NK-92 treated with Interleukin-12 subunit alpha and Interleukin-12 subunit beta, amount 100 ng/mL, for 24 hours (cell line): ENCODE results near the gene HPSE2.
"Not testable (repeated sequence)": the region's sequence is repeated elsewhere in the genome, so short reads cannot be mapped to it uniquely, and the experiment has no call there.

Experiments used
- DNase-seq: peaks from one replicate; lab custom pipeline; 2025; lab: John Stamatoyannopoulos, UW

Gene HPSE2

DNA sequence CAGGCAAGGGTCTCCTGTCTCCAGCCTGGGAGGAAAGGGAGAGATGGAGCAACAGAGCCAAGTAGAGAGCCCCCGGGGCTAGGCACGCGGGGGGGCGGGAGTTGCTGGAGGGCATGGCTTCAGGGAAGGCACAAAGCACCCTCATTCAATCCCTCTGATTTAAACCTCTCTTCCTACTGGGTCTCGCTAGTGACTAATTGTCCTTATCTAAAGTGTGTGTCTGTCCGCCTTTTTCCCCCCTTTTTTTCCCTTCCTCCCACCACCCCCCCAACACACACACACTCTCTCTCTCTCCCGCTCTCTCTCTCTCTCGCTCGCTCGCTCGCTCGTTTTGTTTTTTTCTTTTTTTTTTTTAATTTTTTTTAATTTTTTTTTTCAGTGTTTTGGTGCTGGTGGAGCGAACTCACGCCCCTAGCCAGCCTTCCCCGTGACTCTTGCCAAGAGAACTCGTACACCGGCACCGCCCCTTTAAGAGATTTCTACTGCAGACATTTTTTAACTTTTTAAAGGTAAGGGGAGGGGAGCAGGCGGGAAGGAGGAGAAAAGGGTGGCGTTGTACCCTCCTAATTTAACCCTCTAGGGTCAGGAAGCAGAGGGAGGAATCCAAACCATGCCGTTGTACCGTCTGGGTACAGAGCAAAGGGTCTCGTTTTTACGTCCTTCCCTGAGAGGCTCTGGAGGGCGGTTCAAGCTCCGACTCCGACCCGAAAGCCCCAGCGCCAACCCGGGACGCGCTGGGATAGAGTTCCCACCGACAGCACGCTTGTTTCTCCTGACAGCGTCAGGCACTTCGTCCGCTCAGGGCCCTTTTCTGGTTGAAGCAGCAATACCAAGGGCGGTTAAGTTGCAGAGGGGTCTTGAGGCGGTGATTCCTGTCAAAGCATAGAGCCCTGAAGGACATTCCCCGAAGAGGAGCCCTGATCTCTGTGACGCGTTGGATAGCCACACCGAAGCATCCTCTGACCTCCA is at the start of gene HPSE2:
HPSE2 (minus strand) TSS at position 195 of the 969 bp plus-strand sequence.
- DNase-seq = no peak

DNA sequence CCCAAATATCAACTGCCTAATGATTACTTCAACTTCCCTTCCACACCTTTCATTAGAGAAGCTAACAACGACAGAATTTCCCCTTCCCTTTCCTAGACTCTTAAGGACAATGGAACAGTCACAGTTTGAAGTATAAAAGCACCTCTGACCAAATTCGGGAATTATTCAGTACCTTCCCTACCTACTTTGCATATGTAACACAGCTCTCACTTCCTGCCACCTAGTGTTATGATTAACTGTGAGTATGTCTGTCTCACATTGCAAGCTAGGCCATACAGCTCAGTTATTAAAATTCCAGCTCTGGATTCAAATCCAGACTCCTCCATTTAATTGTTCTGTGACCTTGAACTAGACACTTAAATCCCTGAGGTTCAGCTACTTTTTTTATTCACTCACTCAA is 44.8 kb upstream of the HPSE2 start:
- DNase-seq = no peak

DNA sequence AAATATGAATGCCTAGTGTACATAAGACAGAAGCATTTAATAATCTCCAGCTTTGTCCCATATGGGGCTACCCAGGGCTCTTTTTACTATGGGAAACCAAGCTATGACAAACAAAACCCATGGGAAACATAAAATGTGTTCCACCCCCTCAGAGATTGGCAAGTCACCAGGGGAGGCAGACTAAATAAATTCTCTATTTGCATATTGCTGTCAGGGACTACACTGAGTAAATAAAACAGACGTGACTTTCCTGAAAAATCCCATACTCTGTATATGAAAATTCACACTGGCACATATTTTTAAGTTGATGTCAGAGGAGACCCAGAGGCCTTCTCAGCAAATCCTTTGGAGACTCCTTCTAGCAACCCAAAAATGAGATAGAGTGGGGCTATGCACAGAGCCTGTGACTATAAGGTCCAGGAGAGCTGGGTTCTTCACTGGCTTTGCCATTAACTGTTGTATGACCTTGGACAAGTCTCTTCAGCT is 44.0 kb upstream of the HPSE2 start:
- no peak for DNase-seq

DNA sequence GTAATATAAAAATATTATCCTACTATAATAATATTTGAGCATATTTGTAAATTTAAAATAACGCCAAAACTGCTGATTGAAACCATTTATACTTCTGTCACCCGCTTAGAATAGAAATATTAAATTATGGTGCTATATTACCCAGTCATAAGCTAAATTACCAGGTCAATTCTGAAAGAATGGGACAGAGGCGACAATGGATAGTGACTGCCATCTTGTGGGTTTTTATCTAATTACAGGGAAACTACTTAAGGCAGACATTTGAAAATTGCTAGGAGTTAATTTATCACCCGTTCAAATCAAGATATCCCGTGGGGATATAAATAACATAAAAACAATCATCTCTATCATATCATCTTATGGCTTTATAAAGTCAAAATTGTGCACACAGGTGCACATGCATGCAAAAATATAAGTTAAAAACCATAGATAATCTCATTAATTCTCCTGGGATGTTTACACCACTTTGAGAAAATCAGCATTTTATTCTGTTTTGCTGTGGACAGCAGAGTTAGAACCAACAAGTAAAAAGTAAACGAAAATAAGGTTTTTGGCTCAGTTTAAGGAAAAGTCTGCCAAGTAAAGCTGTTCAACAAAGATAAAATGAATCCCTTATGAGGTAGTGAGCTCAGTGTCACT is 41.3 kb upstream of the HPSE2 start:
- no peak for DNase-seq

DNA sequence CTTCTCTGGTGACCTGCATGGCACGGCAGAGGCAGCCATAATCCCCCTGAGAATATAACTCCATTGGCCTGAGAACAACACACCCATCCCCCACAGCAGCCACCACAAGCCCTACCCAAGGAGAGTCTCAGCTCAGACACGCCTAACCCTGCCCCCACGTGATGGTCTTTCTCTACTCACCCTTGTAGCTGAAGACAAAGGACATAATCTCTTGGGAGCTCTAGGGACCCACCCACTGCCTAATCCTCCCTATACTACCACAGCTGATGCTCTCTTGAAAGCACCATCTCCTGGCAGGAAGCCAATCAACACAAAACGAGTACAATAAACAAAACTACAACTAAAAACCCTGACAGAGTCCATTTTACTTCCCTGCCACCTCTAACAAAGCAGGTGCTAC is 30.7 kb upstream of the HPSE2 start:
- no peak for DNase-seq

DNA sequence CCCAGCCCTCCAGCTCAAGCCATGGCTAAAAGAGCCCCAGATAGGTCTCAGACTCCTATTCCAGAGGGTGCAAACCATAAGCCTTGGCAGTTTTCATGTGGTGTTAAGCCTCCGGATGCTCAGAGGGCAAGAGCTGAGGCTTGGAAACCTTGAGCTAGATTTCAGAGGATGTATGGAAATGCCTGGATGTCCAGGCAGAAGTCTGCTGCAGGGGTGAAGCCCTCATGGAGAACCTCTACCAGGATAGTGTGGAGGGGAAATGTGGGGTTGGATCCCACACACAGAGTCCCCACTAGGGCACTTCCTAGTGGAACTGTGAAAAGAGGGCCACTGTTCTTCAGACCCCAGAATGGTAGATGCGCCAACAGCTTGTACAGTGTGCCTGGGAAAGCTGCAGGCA is 13.2 kb upstream of the HPSE2 start:
- DNase-seq = no peak

DNA sequence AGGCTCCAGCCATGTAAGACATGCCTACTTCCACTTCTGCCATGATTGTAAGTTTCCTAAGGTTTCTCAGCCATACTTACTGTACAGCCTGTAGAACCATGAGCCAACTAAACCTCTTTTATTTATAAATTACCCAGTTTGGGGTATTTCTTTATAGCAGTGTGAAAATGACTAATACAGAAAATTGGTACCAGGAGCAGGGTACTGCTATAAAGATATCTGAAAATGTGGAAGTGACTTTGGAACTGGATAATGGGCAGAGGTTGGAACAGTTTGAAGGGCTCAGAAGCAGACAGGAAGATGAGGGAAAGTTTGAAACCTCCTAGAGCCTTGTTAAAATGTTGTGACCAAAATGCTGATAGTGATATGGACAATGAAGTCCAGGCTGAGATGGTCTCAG is 12.2 kb upstream of the HPSE2 start:
- DNase-seq = not testable (repeated sequence)

DNA sequence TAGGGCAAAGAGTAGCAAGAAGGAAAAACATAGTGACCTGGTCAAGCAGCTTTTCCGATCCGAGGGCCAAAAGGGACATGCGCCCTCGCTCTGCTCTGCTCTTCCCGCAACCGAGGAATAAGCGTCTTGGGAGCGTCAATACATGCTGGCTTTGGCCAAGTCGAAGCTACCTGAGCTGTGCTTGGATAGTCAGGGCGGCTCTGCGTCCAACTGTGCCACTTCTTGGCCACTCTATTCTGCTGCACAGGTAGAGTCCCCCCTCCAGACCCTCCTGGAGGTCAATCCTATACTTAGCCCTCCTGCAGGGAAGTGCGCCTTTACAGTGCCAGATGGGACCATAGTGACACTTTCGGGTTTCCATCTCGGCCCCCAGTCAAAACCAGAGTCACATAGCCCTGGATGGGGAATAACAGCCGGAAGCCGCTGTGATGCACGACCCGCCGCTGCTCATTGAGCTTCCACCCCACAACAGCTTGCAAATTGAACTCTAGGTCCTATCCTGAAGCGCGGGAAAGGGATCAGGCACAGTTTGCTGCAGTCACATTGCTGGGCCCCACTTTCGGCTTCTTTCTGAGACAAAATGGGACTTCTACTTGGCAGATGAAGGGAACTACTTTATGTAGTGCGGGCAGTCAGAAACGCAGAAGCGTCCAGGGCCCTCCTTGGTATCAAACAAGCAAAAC is 1.1 kb upstream of the HPSE2 start:
- no peak for DNase-seq

DNA sequence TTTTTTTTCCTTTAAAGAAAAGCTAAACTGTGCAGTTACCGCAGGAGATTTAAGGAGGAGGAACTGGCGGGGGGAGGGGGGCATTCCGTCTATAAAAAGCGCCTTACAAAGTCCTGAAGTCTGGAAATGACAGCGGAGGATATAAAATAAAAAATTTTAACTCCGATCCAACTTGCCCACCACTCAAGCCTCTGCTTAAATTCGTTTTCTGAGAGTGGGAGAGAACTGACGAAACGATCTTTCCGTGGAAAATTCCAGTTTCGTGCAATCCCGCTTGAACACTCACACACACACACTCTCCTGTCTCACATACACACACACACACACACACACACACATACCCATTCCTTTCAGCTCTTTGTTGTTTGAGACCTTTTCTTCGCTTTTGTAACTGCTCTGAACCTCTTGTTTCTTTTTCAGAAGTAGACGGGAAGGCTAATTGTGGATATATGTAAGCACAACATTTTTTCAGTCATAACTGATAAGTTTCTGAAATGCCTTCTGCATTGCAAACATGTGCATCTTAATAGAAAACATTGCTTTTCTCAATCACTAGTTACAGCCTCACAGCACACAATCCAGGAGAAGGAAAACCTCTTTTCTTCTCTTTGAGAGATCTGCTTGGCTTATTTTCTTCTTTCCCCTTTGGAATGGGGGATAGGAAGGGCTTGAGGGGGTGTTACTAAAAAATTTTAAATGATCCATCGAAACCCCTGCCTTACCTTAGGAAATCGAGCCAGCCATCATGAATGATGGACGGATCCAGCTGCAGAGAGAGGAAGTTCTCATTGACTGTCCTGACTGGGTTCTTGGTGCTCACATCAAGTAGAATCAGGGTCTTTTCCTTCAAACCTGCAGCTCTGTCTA is 628 bp downstream of the HPSE2 start:
- DNase-seq = no peak

DNA sequence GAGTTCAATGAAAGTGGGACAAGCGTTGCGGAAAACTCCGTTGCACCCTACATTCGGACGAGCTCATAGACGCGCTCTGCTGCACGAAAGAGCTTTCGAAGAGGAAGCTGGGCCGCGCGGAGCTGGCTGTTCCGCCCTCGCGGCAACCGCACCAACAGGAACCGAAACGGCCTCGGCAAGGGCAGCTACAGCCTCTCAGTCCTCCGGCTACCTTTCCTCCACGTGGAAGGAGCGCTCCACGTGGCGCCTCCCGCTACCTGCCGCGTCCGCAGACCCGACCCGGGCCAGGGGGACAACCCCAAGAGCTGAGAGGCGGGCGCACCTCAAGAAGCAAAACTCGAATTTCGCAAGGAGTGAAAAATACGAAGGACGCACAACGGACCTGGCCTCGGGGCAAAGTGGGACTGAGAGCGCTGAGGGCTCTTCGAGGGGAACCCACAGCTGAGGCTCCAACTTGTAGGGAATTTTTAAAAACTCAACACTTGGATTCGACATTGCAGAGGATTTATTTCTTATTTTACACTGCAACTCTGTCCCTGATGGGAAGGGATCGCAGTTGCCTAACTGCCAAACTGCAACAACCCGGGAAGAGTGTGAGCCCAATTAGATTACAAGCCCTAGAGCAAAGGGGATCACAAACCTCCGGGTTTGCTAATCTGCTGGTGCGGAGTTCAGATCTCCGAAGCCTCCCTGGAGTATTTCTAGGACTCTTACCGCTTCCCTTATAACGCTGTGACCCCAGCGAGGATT is 1.4 kb downstream of the HPSE2 start:
- DNase-seq = no peak

DNA sequence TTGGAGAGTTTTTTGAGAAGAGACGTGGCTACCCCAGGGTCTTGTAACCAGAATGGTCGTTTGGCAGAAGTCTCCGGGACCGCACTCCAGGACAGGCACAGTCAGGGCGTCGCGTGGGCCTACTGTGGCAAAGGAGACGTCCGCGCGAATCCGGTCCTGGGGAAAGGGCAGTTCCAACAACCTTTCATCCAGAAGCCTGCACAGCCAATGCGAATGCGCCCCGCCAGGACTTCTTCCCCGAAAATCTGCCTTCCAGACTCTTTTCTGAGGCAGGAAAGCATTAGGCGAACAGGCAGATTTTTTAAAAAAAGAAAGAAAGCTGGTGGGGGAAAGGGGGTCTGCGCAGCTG is 2.0 kb downstream of the HPSE2 start:
- no peak for DNase-seq

DNA sequence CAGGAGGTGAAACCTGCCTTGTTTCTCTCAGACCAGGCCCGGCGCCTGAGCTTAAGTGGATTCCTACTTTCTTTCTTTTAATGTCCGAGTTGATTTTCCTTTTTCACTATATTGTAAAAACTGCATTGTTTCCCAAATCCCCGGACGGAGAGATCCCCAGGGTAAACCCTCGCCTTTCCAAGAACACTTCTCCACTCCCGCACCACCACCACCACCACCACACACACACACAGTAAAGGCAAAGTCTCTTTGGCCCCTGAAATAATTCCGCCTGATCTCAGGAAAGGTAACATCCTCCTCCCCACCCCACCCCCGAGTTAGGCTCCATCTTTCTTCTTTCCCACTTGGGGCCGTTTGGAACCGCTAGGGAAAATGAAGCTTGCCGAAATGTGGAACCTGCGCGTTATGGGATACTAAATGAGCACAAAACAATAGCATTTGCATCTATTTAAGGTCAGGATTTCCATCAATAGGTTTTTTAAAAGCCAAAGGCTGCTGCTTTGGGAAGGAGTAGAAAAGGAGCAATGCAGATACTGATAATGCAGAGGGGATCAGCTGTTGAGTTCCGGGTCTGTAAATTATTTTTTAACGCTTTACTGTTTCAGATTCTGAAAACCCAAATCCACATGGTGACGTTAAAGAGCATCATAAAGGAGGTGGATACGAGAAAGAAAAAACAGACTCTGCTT is 2.5 kb downstream of the HPSE2 start:
- no peak for DNase-seq

DNA sequence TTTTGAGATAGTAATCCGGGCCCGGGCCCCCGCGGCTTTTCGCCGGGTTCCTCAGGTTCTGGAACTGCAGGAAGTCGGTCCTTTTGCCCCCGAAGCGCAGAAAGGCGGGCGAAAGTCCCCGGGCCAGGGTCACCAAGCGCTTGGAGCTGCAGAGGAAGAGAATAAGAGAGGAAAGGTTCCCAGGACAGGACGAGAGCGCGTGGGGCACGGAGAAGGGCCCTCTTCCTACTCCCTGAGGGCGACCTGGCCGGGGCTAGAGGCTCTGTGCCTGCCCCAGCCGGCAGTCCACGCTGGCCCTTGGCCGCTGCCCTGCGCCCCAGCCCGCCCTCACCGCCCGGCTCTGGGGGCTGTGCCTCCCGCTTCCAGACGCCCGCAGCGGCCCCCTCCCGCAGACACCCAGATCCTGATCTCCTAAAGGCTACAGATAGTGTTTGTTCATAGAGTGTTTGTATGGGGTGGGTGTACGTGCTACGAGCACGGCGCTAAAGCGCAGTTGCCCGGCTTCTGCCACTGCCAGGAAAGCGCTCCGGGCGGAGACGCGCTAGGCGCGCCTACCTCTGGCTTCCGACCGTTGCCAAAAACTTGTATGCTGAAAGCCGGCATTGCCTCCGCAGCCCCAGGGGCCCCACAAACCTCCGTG is 3.2 kb downstream of the HPSE2 start:
- no peak for DNase-seq

DNA sequence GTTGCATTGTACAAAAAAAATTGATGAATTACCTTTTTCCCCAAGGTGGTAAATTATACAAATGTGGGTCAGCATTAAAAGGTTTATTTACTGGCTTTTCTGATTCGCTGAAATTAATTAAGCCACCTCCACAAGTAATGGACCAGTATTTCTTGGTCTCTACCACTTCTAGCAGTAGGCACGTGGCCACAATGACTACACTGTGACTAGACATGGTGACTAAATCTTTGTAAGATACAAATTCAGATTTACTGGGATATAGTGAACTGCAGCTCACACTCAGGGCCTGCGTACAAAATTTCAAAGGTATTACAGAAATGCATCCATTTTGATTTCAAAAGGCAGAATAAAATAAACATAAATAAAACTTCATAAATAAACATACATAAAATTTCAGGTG is 10.9 kb downstream of the HPSE2 start:
- DNase-seq = no peak

DNA sequence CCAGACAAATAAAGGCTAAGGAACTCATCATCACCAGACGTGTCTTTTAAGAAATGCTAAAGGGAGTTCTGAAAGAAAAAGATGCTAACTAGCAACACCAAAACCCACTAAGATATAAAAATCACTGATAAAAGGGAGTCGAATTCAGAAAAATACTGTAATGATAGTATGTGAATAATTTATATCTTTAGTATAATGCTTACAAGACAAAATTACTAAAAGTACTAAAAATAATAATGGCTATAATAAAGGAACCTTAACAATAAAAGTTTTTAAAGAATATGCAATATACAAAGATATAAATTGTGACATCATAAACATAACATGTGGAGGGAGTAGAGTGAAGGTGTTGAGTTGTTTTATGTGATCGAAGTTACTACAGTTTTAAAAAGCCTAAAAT is 28.3 kb downstream of the HPSE2 start:
- no peak for DNase-seq

DNA sequence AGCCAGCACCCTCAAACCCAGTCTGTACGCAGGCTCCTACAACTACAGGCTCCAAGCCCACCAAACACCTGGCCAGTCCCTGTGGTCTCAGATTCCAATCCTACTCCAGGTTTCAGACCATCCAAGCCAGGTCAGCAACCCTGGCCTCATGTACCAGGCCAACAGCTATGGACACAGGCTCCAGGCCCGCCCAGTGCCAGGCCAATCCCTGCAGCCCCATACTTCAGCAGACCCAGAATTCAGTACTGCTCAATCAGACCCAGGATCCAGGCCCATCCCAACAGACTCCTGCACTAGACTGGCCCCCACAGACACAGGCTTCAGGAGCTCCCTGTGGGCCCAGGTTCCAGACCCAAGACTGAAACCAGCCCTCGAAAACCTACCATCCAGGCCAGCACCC is 32.3 kb downstream of the HPSE2 start:
- no peak for DNase-seq

DNA sequence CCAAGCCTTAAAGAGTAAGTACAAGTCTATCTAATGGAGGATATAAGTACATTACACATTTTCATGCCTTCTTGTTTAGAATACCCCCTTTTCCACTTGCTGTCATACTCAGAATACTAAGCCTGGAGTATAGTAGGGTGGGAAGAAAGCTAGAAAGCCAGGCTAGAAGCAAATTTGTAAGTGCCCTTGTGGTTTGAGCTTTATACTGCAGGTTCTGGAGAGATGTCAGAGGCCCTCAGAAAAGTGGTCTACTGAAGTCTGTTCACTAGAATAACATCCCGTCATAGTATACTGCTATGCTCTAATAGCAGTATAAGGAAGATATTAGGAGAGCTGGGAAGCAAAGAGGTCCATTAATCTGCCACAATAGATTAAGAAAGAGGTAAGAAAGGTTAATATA is 62.7 kb downstream of the HPSE2 start:
- no peak for DNase-seq

DNA sequence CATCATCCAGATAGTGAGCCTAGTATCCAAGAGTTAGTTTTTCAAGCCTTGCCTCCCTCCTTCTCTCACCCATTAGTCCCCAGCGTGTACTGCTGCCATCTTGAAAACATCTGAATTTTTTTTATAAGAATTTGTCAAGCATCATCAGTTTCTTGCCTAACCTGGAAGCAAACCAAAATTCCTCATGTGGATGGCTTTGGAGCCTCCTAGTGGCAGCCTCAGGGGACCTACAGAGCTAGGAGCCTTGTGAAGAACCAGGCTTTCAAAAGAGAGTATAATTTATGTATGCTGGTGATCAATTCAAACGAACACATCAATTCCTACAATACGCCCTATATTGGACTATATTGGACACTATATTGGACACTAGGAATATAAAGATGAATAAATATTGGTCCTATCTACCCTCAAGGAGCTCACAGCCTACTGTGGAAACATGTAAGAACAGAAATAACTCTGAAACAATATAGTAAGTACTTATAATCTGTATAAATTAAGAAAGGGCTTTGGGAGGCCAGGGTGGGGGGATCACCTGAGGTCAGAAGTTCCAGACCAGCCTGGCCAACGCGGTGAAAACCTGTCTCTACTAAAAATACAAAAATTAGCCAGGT is 63.4 kb downstream of the HPSE2 start:
- DNase-seq = no peak

DNA sequence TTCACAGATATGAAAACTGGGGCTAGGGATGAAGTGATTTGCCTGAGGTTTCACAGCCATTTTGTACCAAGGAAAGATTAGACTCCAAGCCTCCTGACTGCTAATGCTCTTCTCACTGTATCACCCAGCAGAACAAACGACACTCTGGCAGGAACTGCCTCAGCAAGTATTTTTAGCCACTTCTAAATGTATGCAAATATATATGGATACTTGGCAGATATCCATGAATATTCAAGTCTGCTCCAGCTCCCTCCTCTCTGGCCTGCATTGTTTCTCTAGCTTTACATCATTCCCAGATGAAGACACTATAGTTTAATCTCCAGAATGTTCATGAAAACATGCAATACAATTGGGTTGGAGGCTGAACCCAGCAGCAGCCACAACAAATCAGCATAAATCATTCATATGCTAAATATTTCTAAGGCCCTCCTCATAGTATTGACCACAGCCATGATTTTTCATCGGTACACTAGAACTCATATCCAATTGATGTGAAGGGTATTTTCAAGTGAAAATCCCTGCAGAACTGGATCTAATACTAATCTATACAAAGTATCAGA is 65.5 kb downstream of the HPSE2 start:
- DNase-seq = no peak
